Activated T-cell treated with anti-CD3 and anti-CD28 coated beads, Interleukin-2, amount 50 U/mL, for 72 hours (primary cell): ENCODE data around the gene ZNF653. TPM values are rescaled to one million over a fixed set of nuclear protein-coding genes. Genes with fewer than 3 reads are reported as not detected.
A peak's percentile ranks its signal among the peaks of the same experiment; 100 is the strongest.

Source experiments
- ATAC-seq, 2 donors: fragments of 150-1000 bp; cut with Tn5 transposase; replicated peaks in 1 of 2; 2 replicates each; pipeline ENCODE4 v1.10.0; 2021; ENCODE audit warnings: moderate library complexity in 2 of 2, mild to moderate bottlenecking in 1 of 2
- DNase-seq, 2 donors: peaks; one replicate each; pipeline ENCODE4 v3.0.0; 2021 to 2022; ENCODE audit warnings: mixed read lengths in 1 of 2
- H3K27ac Mint-ChIP-seq: one replicate; pipeline ENCODE4 v1.8.0; 2022; ENCODE audit warnings: mild to moderate bottlenecking, moderate library complexity, mixed read lengths
- H3K27me3 Mint-ChIP-seq: one replicate; pipeline ENCODE4 v1.8.0; 2022; ENCODE audit warnings: low read depth, mixed read lengths
- H3K36me3 Mint-ChIP-seq, 2 donors: one replicate each; pipeline ENCODE4 v1.8.0; 2022; ENCODE audit warnings: mixed read lengths in 2 of 2, mild to moderate bottlenecking in 1 of 2; ENCODE audit not compliant: insufficient read depth in 2 of 2
- H3K4me1 Mint-ChIP-seq: one replicate; pipeline ENCODE4 v1.8.0; 2022; ENCODE audit warnings: low read depth, mixed read lengths
- H3K4me3 Mint-ChIP-seq, 2 donors: one replicate each; pipeline ENCODE4 v1.8.0; 2022; ENCODE audit warnings: mild to moderate bottlenecking in 2 of 2, mixed read lengths in 2 of 2, moderate library complexity in 2 of 2
- H3K9me3 Mint-ChIP-seq, 2 donors: one replicate each; pipeline ENCODE4 v1.8.0; 2022; ENCODE audit warnings: mixed read lengths in 2 of 2
- total RNA-seq, 2 donors: library from RNA; stranded (reverse); gene quantifications; one replicate each; pipeline ENCODE4 v1.2.3, GENCODE V29; 2022

ZNF653 gene
- total RNA-seq, 2 donors from 2014 or later, result 10.5 to 12.3 TPM

DNA sequence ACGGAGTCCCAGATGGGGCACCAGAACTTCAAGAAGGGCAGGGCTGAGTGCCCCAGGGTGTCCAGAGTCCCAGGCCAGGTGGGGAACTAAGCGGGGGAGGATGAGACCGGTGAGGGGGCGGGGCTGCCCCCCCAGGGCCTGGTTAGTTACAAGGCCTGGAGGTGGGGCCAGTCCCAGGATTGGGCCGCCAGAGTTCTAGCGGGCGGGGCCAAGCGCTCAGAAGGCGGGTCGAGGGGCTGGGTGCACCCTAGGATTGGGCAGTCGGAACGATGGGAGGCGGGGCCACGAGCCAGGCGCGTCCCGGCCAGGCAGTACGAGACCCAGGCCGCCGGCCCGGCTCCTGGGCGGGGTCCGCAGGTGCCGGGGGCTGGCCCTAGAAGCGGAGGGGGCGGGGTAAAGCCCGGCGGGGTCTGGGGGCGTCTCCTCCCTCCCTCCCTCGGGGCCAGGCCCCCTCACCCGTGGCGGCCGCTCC, 571 bp downstream of the ZNF653 start:
- ATAC-seq, result peak; percentile 94
- Mint-ChIP-seq H3K4me3 (peak overlapping the region; percentile 86 to 97), H3K4me1 (peaks cover 27% of the 10 kb centered on the region), H3K27ac (peak overlapping the region; percentile 44), H3K27me3 (no peaks in the 10 kb centered on the region), H3K36me3 (peaks cover 0 to 3% of the 10 kb centered on the region in 2 donors), H3K9me3 (no peaks in the 10 kb centered on the region)
- peak; percentile 98 to 99 for DNase-seq

DNA sequence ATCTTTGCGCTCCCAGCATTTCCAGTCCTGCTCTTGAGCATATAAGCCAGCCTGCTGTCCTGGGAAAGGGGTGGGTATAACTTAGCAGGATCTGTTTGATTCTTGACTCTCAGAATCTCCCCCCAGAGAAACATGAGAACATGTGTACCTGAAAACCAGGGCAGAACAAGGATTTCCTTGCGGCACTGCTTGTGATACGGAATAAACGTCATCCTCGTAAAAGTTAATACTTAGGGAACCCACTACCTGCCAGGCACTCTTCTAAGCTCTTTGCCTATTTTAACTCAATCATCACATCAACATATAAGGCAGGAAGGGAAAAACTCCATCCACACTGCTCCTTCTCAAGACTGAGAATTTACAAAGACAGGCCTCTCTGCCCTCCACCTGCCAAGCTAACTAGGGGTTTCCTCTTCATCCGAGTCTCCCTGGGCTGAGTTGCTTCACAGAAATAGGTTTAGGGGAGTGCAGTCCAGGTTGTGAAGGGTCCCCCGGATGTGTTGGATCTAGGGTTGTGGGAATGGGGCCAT, 1.1 kb downstream of the ZNF653 start:
- H3K9me3 Mint-ChIP-seq, result no peaks in the 10 kb centered on the region
- peaks cover 27% of the 10 kb centered on the region for H3K4me1 Mint-ChIP-seq
- no peaks in the 10 kb centered on the region for H3K27me3 Mint-ChIP-seq
- DNase-seq (no peak), ATAC-seq (no peak)
- H3K4me3 Mint-ChIP-seq, result peak overlapping the region; percentile 86 to 97
- H3K36me3 Mint-ChIP-seq, result peaks cover 0 to 3% of the 10 kb centered on the region in 2 donors
- H3K27ac Mint-ChIP-seq, result peak overlapping the region; percentile 44

DNA sequence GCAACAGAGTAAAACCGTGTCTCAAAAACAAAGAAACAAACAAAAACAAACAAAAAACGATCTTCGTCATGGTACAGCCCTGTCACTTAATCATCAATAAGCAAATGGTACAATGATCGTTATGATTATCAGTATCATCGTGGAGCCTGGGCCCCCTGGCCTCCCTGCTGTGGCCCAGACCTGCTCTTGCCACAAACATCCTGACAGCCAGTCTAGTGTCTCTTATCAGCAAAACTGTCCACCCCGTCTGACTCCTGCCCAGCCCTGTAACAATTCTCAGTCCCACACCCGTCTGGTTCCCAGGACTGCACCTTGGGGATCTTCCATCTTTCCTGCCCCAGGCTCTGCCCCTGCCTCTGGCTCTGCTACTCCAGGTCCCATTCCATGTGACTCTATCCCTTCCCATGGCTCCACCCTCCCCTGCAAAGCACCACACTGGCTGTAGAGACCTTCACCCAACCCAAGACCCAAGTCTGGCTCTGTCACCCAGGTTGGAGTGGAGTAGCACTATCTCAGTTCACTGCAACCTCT, 5.7 kb downstream of the ZNF653 start:
- H3K27me3 Mint-ChIP-seq, result no peaks in the 10 kb centered on the region
- DNase-seq (no peak), ATAC-seq (no peak)
- no peak overlapping the region for H3K4me3 Mint-ChIP-seq
- no peaks in the 10 kb centered on the region for H3K9me3 Mint-ChIP-seq
- H3K36me3 Mint-ChIP-seq, result peaks cover 0 to 3% of the 10 kb centered on the region in 2 donors
- H3K27ac Mint-ChIP-seq, result no peak overlapping the region
- peaks cover 7% of the 10 kb centered on the region for H3K4me1 Mint-ChIP-seq

DNA sequence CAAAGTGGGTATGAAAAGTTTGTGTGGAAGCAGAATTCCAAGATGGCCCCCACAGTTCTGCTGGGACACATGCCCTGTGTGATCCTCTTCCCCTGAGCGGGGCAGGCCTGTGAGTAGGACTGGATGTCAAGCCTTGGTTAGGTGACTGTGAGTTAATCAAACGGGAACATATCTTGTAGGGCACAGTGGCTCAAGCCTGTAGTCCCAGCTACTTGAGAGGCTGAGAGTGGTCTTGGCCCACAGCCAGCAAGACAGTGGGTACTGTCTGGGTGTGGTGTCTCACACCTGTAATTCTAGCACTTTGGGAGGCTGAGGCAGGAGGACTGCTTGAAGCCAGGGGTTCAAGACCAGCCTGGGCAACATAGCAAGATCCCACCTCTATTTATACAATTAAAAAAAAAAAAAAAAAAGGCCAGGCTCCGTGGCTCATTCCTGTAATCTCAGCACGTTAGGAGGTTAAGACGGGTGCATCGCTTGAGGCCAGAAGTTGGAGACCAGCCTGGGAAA, 6.4 kb downstream of the ZNF653 start:
- peaks cover under 1% of the 10 kb centered on the region for H3K4me1 Mint-ChIP-seq
- H3K27ac Mint-ChIP-seq, result no peak overlapping the region
- no peaks in the 10 kb centered on the region for H3K27me3 Mint-ChIP-seq
- no peaks in the 10 kb centered on the region for H3K9me3 Mint-ChIP-seq
- H3K36me3 Mint-ChIP-seq, result peaks cover 0 to 3% of the 10 kb centered on the region in 2 donors
- DNase-seq, result no peak
- H3K4me3 Mint-ChIP-seq, result no peak overlapping the region
- ATAC-seq, result no peak

DNA sequence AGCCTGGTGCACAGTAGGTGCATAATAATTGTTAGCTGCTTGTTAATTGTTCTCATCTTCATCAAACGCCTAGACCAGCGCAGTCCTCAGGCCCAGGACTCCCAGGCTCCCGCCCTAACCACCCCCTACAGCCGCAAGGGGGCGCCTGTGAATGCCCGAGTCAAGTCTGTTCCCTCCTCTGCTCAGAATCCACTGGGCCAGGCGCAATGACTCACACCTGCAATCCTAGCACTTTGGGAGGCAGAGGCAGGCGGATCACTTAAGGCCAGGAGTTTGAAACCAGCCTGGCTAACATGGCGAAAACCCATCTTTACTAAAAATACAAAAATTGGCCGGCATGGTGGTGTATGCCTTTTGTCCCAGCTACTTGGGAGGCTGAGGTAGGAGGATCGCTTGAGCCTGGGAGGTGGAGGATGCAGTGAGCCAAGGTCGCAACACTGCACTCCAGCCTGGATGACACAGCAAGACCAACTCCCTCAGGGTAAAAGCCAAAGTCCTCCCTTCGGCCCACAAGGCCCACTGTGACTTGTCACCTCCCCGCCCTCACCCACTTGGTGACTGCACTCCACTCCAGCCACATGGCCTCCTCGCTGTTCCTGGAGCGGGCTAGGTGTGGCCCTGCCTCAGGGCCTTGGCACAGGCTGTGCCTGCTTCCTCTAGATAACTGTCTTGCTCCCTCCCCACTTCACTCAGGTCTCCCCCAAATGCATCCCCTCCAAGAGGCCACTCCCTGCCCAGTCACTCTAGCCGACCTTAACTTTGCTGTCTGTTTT, 9.1 kb downstream of the ZNF653 start:
- peak; percentile 69 to 79 for ATAC-seq
- peak; percentile 72 to 77 for DNase-seq
- Mint-ChIP-seq H3K36me3 (peaks cover 0 to 3% of the 10 kb centered on the region in 2 donors), H3K4me1 (no peaks in the 10 kb centered on the region), H3K27ac (no peak overlapping the region), H3K4me3 (no peak overlapping the region), H3K9me3 (no peaks in the 10 kb centered on the region), H3K27me3 (no peaks in the 10 kb centered on the region)

DNA sequence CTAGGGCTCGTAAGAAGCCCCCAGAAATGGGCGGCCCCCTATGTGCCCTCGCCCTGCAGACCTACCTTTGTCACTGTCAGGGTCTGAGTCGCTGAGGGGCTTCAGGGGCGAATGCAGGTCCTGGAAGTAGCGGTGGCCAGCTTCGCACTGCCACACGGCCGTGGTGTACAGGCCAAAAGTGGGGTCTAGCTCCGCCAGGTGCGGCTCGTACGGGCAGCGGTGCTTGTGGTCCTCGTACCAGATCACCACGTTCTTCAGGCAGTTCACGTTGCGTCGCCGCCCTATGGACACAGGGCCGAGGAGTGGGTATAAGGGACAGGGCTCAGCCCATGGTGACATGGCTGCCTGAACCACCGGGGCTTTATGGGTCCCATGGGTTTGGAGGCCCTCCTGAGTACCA, 9.8 kb downstream of the ZNF653 start:
- no peak overlapping the region for H3K27ac Mint-ChIP-seq
- no peaks in the 10 kb centered on the region for H3K27me3 Mint-ChIP-seq
- H3K4me3 Mint-ChIP-seq, result no peak overlapping the region
- ATAC-seq (no peak), DNase-seq (no peak)
- no peaks in the 10 kb centered on the region for H3K36me3 Mint-ChIP-seq
- H3K9me3 Mint-ChIP-seq, result no peaks in the 10 kb centered on the region
- no peaks in the 10 kb centered on the region for H3K4me1 Mint-ChIP-seq

DNA sequence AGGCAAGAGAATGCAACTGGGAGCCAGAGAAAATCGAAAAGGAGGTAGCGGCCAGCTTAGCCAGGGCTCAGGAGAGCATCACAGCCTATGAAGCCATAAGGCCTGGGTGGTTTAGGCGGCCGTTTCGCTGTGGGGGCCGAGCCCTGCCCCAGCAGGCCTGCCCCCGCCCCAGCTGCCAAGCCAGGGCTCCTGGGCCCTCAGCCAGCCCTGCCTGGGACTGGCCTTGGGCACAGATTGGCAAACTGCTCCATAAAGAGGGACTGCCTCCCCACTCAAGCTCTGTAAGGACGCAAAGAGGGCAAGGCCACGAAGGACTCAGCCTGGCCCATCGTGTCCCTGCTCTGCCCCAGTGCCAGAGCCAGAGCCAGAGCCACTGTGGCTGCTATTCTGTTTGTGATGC, 10.2 kb downstream of the ZNF653 start:
- no peak overlapping the region for H3K4me3 Mint-ChIP-seq
- H3K36me3 Mint-ChIP-seq, result no peaks in the 10 kb centered on the region
- no peak overlapping the region for H3K27ac Mint-ChIP-seq
- no peaks in the 10 kb centered on the region for H3K9me3 Mint-ChIP-seq
- DNase-seq (no peak), ATAC-seq (no peak)
- no peaks in the 10 kb centered on the region for H3K4me1 Mint-ChIP-seq
- H3K27me3 Mint-ChIP-seq, result no peaks in the 10 kb centered on the region

DNA sequence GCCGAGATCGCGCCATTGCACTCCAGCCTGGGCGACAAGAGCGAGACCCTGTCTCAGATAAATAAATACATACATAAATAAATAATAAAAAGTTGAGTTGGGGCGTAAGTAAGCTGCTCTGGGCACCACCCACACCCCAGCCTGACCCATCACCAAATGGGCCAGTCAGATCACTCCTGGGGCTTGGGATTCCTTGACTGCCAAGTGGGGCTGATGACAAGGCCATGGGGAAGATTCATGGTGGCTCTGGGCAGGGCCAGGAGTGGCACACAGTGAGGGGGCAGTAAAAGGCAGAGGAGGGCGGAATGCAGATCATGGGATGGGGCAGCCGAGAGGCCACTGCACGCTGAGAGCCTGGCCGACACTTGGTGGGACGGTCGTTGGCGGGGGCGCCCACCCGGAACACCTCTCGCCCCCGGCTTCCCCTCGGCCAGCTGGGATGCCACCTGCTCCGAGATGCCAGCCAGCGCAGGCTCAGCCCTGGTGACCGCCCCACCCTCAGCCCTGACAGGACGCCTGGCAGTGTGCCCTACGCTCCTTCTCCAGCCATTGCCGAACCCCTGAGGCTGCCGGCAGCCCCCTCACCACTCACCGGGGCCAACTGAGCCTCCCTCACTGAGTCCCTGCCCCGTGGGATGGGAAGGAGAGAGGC, 10.9 kb downstream of the ZNF653 start:
- Mint-ChIP-seq H3K36me3 (no peaks in the 10 kb centered on the region), H3K27me3 (no peaks in the 10 kb centered on the region), H3K27ac (no peak overlapping the region), H3K4me1 (no peaks in the 10 kb centered on the region), H3K9me3 (no peaks in the 10 kb centered on the region), H3K4me3 (no peak overlapping the region)
- DNase-seq, result no peak
- no peak for ATAC-seq

DNA sequence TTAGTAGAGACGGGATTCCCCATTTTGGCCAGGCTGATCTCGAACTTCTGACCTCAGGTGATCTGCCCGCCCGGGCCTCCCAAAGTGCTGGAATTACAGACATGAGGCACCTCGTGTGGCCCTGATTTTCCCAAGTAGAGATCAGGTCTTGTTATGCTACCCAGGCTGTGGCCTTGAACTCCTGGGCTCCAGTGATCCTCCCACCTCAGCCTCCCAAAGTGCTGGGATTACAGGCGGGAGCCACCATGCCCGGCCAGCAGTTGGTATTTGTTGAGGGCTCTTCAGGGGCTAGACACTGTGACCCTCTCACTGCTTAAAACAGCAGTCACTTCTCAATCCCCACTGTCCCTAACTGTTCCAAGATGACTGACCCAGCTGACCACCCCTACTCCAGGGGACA, 16.3 kb downstream of the ZNF653 start:
- Mint-ChIP-seq H3K27ac (no peak overlapping the region), H3K27me3 (no peaks in the 10 kb centered on the region), H3K4me1 (no peaks in the 10 kb centered on the region), H3K36me3 (no peaks in the 10 kb centered on the region), H3K9me3 (no peaks in the 10 kb centered on the region), H3K4me3 (no peak overlapping the region)
- DNase-seq (no peak), ATAC-seq (no peak)

DNA sequence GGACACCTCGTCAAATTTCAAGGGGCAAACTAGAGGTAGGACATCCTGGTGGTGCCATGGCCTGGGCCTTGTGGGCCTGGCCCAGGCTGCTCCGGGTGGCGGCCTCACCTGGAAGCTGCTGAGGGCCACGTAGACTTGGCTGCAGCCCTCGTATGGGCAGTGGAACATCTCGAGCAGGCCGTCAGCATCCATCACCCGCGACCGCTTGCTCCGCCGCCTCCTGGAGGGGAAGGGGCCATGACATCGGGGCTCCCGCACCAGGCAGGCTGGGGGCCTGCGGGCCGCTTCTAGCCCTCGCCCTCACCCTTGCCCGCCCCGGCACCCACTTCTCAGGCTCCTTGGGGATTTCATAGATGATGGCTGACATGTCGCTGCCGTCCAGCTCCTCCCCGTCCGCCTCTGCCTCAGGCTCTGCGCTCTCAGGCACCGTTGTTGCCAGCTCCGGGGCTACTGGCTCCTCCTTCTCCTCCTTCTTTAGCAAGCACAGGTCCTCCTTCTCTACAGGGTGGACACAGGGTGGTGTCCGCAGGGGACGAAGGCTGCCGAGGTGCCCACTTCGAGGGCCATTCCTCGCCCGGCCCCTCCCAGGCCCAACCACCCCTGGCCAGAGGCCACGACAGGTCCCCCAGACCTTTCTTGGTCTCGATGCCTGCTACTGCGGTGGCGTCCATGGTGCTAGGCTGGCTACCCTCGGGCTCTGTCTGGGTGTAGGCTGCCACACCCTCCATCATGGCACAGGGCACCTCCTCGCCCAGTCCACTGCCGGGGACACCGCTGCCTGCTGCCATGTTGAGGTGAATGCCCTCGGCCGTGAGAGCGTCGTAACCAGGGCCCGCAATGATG, 18.8 kb downstream of the ZNF653 start:
- Mint-ChIP-seq H3K4me3 (no peak overlapping the region), H3K27me3 (peaks cover 2% of the 10 kb centered on the region)
- no peak for ATAC-seq

DNA sequence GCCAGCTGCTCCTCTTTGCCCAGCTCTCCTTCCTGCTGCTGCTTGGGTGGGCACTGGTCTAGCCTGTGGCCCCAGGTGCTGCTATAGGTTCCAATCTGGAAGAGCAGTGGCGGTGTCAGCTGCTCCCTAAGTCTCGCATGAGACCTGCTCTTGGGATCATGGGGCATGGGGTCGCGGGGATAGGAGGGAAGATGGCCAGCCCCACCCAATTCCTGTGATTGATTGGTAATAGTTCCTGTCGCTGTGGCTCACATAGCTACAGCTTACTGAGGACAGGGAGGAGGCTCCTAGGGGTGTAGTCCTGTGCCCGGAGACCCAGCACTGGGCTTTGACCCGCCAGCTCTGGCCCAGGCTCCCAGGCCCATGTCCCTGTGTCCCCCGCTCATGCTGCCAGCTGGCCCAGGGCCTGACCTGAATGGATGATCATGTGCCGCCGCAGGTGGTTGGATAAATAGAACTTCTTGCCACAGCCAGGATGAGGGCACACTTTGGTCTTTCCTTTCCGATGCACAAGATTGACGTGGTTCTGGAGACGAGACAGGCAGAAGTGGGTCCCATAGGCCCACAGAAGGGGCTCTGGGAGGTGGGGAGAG, 20.3 kb downstream of the ZNF653 start:
- DNase-seq (no peak), ATAC-seq (no peak)
- peaks cover 12% of the 10 kb centered on the region for H3K27me3 Mint-ChIP-seq
- H3K4me1 Mint-ChIP-seq, result peaks cover 22% of the 10 kb centered on the region
- H3K36me3 Mint-ChIP-seq, result peaks cover 0 to 1% of the 10 kb centered on the region in 2 donors
- no peaks in the 10 kb centered on the region for H3K9me3 Mint-ChIP-seq
- no peak overlapping the region for H3K27ac Mint-ChIP-seq
- no peak overlapping the region for H3K4me3 Mint-ChIP-seq

More for the DNA sequence above, 18.8 kb downstream of the ZNF653 start:
- H3K36me3 Mint-ChIP-seq, result no peaks in the 10 kb centered on the region
- H3K4me1 Mint-ChIP-seq, result peaks cover 13% of the 10 kb centered on the region
- H3K9me3 Mint-ChIP-seq, result no peaks in the 10 kb centered on the region
- DNase-seq, result no peak
- no peak overlapping the region for H3K27ac Mint-ChIP-seq

DNA sequence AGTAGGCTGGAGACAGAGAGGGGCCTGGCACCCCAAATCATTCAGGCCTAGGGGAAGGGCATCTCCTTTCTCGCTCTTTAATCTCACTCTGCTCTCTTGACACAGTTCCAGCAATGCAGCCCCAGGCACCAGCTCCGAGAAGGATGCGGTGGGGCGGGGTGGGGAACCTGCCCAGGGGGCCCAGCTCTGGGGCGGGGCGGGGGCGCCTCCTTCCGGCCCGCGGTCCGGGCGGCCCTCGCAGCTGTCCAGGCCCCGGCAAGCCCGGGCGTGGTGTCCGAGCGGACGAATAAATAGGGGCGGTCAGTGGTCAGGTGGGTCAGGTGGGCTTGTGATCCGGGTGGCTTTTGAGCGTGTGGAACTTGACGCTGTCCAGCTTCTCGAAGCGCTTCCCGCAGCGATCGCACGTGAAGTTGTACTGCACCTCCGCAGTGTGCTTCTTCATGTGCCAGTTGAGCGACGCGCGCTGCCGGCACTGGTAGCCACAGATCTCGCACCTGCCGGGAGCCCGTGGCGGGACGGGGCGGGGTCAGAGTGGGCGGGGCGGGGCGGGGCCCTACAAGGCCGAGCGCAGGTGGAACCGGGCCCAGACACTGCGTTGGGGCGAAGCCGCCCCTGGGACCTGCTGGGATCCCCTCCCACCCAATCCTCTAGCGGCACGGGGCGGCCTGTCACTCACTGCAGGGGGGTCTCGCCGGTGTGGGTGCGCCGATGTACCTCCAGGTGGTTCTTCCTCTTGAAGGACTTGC, 22.1 kb downstream of the ZNF653 start:
- no peaks in the 10 kb centered on the region for H3K9me3 Mint-ChIP-seq
- no peak for ATAC-seq
- peaks cover 25% of the 10 kb centered on the region for H3K4me1 Mint-ChIP-seq
- peaks cover 1% of the 10 kb centered on the region in 2 donors for H3K36me3 Mint-ChIP-seq
- peaks cover 20% of the 10 kb centered on the region for H3K27me3 Mint-ChIP-seq
- no peak overlapping the region for H3K27ac Mint-ChIP-seq
- DNase-seq, result no peak
- peak overlapping the region in 1 of 2 donors; percentile 84 for H3K4me3 Mint-ChIP-seq
